Measurements from ENCODE around the gene RNF212. TPM values are rescaled to one million over a fixed set of nuclear protein-coding genes. Genes with fewer than 3 reads are reported as not detected.
"Not testable (repeated sequence)": the region's sequence is repeated elsewhere in the genome, so short reads cannot be mapped to it uniquely, and the experiment has no call there.

The RNF212 gene
- polyA plus RNA-seq, 6 donors from 2014 or later: 0.79 to 11.6 (median 2.0) TPM

- H3K9me3 Mint-ChIP-seq: peaks cover 0 to 7% (median 0%) of the 10 kb centered on the region in 7 donors
- no peak for DNase-seq
- H3K27me3 Mint-ChIP-seq: no peaks in the 10 kb centered on the region
- H3K4me3 Mint-ChIP-seq: peak overlapping the region; percentile 73 to 93 (median 85)
- no peaks in the 10 kb centered on the region for H3K36me3 Mint-ChIP-seq
- peaks cover 26 to 47% (median 40%) of the 10 kb centered on the region in 3 donors for H3K4me1 Mint-ChIP-seq
- ATAC-seq (ENCODE audit: low read depth in 2 of 2): peak in 1 of 2 donors; percentile 40
- peak overlapping the region in 5 of 6 donors; percentile 11 to 72 (median 60) for H3K27ac Mint-ChIP-seq
Observed at GRCh38 chr4:1137063-1137776, 23.9 kb upstream of the RNF212 start.

GRCh38 chr4:1136048-1136447 is 22.7 kb upstream of the RNF212 start:
- no peaks in the 10 kb centered on the region for H3K36me3 Mint-ChIP-seq
- ATAC-seq (ENCODE audit: low read depth in 2 of 2) (peak in 1 of 2 donors; percentile 38), DNase-seq (no peak)
- H3K27me3 Mint-ChIP-seq: no peaks in the 10 kb centered on the region
- peaks cover 0 to 7% (median 0%) of the 10 kb centered on the region in 7 donors for H3K9me3 Mint-ChIP-seq
- peaks cover 26 to 47% (median 40%) of the 10 kb centered on the region in 3 donors for H3K4me1 Mint-ChIP-seq
- peak overlapping the region in 6 of 8 donors; percentile 38 to 78 (median 51) for H3K4me3 Mint-ChIP-seq
- H3K27ac Mint-ChIP-seq: peak overlapping the region in 1 of 6 donors; percentile 74

GRCh38 chr4:1133033-1133432 is 19.7 kb upstream of the RNF212 start:
- peak; percentile 70 to 79 for ATAC-seq (ENCODE audit: low read depth in 2 of 2)
- Mint-ChIP-seq H3K9me3 (peaks cover 0 to under 1% (median 0%) of the 10 kb centered on the region in 7 donors), H3K4me3 (peak overlapping the region in 4 of 8 donors; percentile 1 to 73 (median 34)), H3K27ac (peak overlapping the region in 3 of 6 donors; percentile 61 to 78 (median 77)), H3K4me1 (peaks cover 30 to 46% (median 32%) of the 10 kb centered on the region in 3 donors), H3K27me3 (peaks cover 0 to 11% (median 0%) of the 10 kb centered on the region in 3 donors), H3K36me3 (no peaks in the 10 kb centered on the region)
- DNase-seq: peak; percentile 18

GRCh38 chr4:1130316-1131186 is 17.2 kb upstream of the RNF212 start:
- Mint-ChIP-seq H3K27ac (peak overlapping the region in 2 of 6 donors; percentile 52 to 80), H3K4me1 (peaks cover 9 to 22% (median 17%) of the 10 kb centered on the region in 3 donors), H3K27me3 (peaks cover 0 to 30% (median 19%) of the 10 kb centered on the region in 3 donors), H3K36me3 (no peaks in the 10 kb centered on the region), H3K9me3 (peaks cover 0 to 4% (median 0%) of the 10 kb centered on the region in 7 donors), H3K4me3 (peak overlapping the region in 1 of 8 donors; percentile 1)
- peak; percentile 77 for DNase-seq
- ATAC-seq (ENCODE audit: low read depth in 2 of 2): peak; percentile 88 to 93

- Mint-ChIP-seq H3K36me3 (no peaks in the 10 kb centered on the region), H3K27ac (no peak overlapping the region), H3K4me1 (peaks cover 0 to 6% (median 4%) of the 10 kb centered on the region in 3 donors), H3K9me3 (peaks cover 0 to 6% (median 0%) of the 10 kb centered on the region in 7 donors), H3K27me3 (peaks cover 0 to 45% (median 19%) of the 10 kb centered on the region in 3 donors), H3K4me3 (no peak overlapping the region)
- DNase-seq (no peak), ATAC-seq (ENCODE audit: low read depth in 2 of 2) (no peak)
Observed at GRCh38 chr4:1126506-1126905, 13.1 kb upstream of the RNF212 start.

- not testable (repeated sequence) for H3K4me1 Mint-ChIP-seq; H3K36me3 Mint-ChIP-seq; H3K4me3 Mint-ChIP-seq; H3K9me3 Mint-ChIP-seq; H3K27ac Mint-ChIP-seq; ATAC-seq (ENCODE audit: low read depth in 2 of 2); DNase-seq
- H3K27me3 Mint-ChIP-seq: peaks cover 0 to 45% (median 19%) of the 10 kb centered on the region in 3 donors
Observed at GRCh38 chr4:1125466-1125865, 12.1 kb upstream of the RNF212 start.

GRCh38 chr4:1124818-1125217 is 11.5 kb upstream of the RNF212 start:
- Mint-ChIP-seq H3K27me3 (peaks cover 0 to 44% (median 19%) of the 10 kb centered on the region in 3 donors), H3K9me3 (peaks cover 0 to 6% (median 0%) of the 10 kb centered on the region in 7 donors), H3K27ac (no peak overlapping the region), H3K4me1 (no peaks in the 10 kb centered on the region), H3K4me3 (no peak overlapping the region), H3K36me3 (no peaks in the 10 kb centered on the region)
- DNase-seq (no peak), ATAC-seq (ENCODE audit: low read depth in 2 of 2) (no peak)

- no peaks in the 10 kb centered on the region for H3K36me3 Mint-ChIP-seq
- H3K4me1 Mint-ChIP-seq: no peaks in the 10 kb centered on the region
- H3K27ac Mint-ChIP-seq: no peak overlapping the region
- no peak overlapping the region for H3K4me3 Mint-ChIP-seq
- H3K9me3 Mint-ChIP-seq: peaks cover 0 to 6% (median 0%) of the 10 kb centered on the region in 7 donors
- ATAC-seq (ENCODE audit: low read depth in 2 of 2): no peak
- peaks cover 0 to 35% (median 24%) of the 10 kb centered on the region in 3 donors for H3K27me3 Mint-ChIP-seq
- DNase-seq: no peak
Observed at GRCh38 chr4:1122505-1122904, 9.1 kb upstream of the RNF212 start.

- Mint-ChIP-seq H3K27me3 (peaks cover 14 to 31% (median 22%) of the 10 kb centered on the region in 3 donors), H3K27ac (no peak overlapping the region), H3K36me3 (no peaks in the 10 kb centered on the region), H3K4me1 (peaks cover 0 to 7% (median 4%) of the 10 kb centered on the region in 3 donors), H3K4me3 (no peak overlapping the region), H3K9me3 (no peaks in the 10 kb centered on the region)
- no peak for DNase-seq
- no peak for ATAC-seq (ENCODE audit: low read depth in 2 of 2)
Observed at GRCh38 chr4:1116838-1117237, 3.5 kb upstream of the RNF212 start.

GRCh38 chr4:1115528-1116293 is 2.3 kb upstream of the RNF212 start:
- H3K27ac Mint-ChIP-seq: no peak overlapping the region
- H3K9me3 Mint-ChIP-seq: no peaks in the 10 kb centered on the region
- no peak for DNase-seq
- no peak for ATAC-seq (ENCODE audit: low read depth in 2 of 2)
- H3K4me1 Mint-ChIP-seq: peaks cover 0 to 8% (median 8%) of the 10 kb centered on the region in 3 donors
- H3K36me3 Mint-ChIP-seq: no peaks in the 10 kb centered on the region
- H3K4me3 Mint-ChIP-seq: no peak overlapping the region
- peaks cover 25 to 42% (median 33%) of the 10 kb centered on the region in 3 donors for H3K27me3 Mint-ChIP-seq

- DNase-seq: no peak
- no peak for ATAC-seq (ENCODE audit: low read depth in 2 of 2)
- Mint-ChIP-seq H3K27me3 (peaks cover 33 to 46% (median 45%) of the 10 kb centered on the region in 3 donors), H3K36me3 (no peaks in the 10 kb centered on the region), H3K9me3 (no peaks in the 10 kb centered on the region), H3K4me3 (no peak overlapping the region), H3K4me1 (peaks cover 0 to 8% (median 8%) of the 10 kb centered on the region in 3 donors), H3K27ac (no peak overlapping the region)
Observed at GRCh38 chr4:1112821-1113182, 562 bp downstream of the RNF212 start.

- DNase-seq (no peak), ATAC-seq (ENCODE audit: low read depth in 2 of 2) (no peak)
- Mint-ChIP-seq H3K27me3 (peaks cover 33 to 41% (median 40%) of the 10 kb centered on the region in 3 donors), H3K4me1 (peaks cover 0 to 8% (median 8%) of the 10 kb centered on the region in 3 donors), H3K27ac (no peak overlapping the region), H3K36me3 (no peaks in the 10 kb centered on the region), H3K9me3 (no peaks in the 10 kb centered on the region), H3K4me3 (peak overlapping the region in 4 of 8 donors; percentile 3 to 83 (median 34))
Observed at GRCh38 chr4:1112174-1112820, 1.1 kb downstream of the RNF212 start.

All from naive B cell (primary cell).